Fibroblast of pulmonary artery (primary cell): ENCODE measurements around the gene LYPLA2.

ENCODE experiments used
- DNase-seq: peaks from one replicate; pipeline ENCODE4 v3.0.0-alpha.2; 2010; ENCODE audit warnings: low read depth
- H3K4me3 ChIP-seq: replicated peaks from 2 replicates; pipeline ENCODE4 v1.5.1; 2011; ENCODE audit warnings: low read depth, mild to moderate bottlenecking, control low read depth, low read length, moderate library complexity
- CTCF ChIP-seq: IDR thresholded peaks from 2 replicates; pipeline ENCODE4 v1.5.1; 2011; ENCODE audit warnings: mild to moderate bottlenecking, control low read depth, low read length, inconsistent platforms; ENCODE audit errors: missing control alignments

The LYPLA2 gene

GRCh38 chr1:23751050-23751814 is 39.7 kb upstream of the LYPLA2 start:
- peak; percentile 73 for DNase-seq
- H3K4me3 ChIP-seq: no peak overlapping the region
- peak; percentile 77 for TF ChIP-seq CTCF

GRCh38 chr1:23751815-23752200 is 39.1 kb upstream of the LYPLA2 start:
- no peak for DNase-seq
- no peak for TF ChIP-seq CTCF
- no peak overlapping the region for H3K4me3 ChIP-seq

- H3K4me3 ChIP-seq: no peak overlapping the region
- no peak for DNase-seq
- TF ChIP-seq CTCF: no peak
Measured at GRCh38 chr1:23752909-23753308, 38.0 kb upstream of the LYPLA2 start.

- no peak overlapping the region for H3K4me3 ChIP-seq
- DNase-seq: peak; percentile 23
- TF ChIP-seq CTCF: no peak
Measured at GRCh38 chr1:23756676-23757075, 34.3 kb upstream of the LYPLA2 start.

- DNase-seq: no peak
- no peak for TF ChIP-seq CTCF
- H3K4me3 ChIP-seq: no peak overlapping the region
Measured at GRCh38 chr1:23757812-23758211, 33.1 kb upstream of the LYPLA2 start.

- DNase-seq: no peak
- H3K4me3 ChIP-seq: no peak overlapping the region
- no peak for TF ChIP-seq CTCF
Measured at GRCh38 chr1:23759277-23759676, 31.7 kb upstream of the LYPLA2 start.

GRCh38 chr1:23763041-23763577 is 27.8 kb upstream of the LYPLA2 start:
- no peak overlapping the region for H3K4me3 ChIP-seq
- no peak for TF ChIP-seq CTCF
- no peak for DNase-seq
